HL-60/S4 treated with phorbol 12-myristate 13-acetate at 8.2 ng/mL for 4 days and 3 days (cell line): Measurements from ENCODE around the gene CCDC149.

ENCODE experiments used
- in situ Hi-C: fragments of 300-500 bp; cut with MboI; formaldehyde crosslinking; loops from 2 replicates; pipeline ENCODE4 v1.15.0; 2022; ENCODE audit warnings: low sequenced_read_pairs

Gene CCDC149

DNA sequence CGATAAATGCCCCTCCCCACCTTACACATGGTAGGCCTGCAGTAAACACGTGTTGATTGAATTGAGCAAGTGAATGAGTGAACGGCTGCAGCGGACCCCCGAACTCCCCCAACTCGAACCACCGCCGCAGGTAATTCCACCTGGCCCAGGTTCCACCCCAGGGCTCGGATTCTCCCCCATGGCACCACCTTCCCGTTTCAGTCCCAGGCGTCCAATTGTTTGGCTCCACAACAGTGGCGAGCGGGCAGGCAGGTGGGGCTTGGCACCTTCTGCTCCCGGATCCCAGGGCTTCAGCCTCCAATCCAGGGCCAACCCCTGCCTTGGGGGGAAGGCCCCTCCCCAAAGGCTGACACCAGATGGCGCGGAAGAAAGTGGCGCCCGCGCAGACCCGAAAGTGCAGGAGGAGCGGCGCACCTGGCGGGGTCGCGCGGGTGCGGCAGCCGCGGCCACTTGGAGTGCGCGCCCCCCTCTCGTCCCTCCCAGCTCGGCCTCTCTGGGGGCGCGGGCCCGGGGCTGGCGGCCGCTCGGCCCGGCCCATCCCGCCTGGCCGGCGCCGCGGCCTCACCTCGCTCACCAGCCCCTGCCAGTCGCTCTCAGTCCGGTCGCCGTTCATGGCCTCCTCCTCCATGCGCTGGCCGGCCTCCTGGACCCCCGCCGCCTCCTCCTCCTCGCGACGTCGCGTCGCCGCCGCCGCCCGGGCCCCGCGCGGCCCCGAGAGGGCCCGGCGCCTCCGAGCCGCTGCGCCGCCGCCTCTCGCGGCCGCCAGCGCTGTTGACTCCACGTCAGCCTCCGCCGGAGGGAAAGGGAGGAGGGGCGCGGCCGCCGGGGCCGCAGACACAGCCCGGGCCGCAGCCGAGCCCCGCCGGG lies at the start of gene CCDC149:
CCDC149 (minus strand) TSS at position 791 of the 867 bp plus-strand sequence; CDS start at position 613, 178 bp downstream.
- in situ Hi-C loops: no loop called here

- in situ Hi-C loops: no loop called here
Observed at GRCh38 chr4:24957886-24958285, 45.0 kb upstream of the CCDC149 start.

DNA sequence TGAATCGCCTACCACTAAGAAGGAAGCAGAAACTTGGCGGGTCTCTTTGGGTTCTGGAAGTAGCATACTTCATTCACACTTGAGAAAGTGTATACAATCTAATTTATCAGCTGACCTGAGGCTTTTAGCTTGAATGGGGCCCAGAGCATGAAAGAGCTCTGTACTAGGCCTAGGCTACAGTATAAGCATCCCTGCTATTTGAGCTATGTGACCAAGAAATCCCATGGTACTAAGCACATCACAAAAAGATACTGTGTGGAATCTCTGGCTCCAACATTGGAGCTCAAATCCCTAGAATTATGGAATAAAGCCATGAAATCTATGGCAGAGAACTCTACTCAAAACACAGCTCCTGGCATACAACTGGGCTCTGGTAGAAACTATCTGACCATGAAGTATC lies 43.9 kb upstream of the CCDC149 start:
- in situ Hi-C loops: no loop called here

DNA sequence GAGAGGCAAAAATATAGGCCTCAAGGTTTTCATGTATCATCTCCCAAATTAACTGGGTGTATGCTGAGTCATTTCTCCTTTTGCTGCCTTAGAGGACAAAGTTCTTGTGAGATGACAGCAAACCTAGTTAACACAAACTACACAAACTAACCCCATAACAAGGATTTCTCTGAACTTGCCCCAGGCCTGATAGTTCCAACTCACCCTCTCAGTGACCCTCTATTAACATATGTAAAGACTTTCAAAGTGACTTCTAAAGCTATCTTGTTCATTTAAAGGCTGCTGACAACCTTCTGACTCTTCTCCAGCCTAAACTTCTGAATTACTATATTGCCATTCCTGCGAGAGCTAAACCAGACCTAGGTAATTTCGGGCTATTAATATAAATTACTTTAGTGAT lies 43.2 kb upstream of the CCDC149 start:
- in situ Hi-C loops: no loop called here

DNA sequence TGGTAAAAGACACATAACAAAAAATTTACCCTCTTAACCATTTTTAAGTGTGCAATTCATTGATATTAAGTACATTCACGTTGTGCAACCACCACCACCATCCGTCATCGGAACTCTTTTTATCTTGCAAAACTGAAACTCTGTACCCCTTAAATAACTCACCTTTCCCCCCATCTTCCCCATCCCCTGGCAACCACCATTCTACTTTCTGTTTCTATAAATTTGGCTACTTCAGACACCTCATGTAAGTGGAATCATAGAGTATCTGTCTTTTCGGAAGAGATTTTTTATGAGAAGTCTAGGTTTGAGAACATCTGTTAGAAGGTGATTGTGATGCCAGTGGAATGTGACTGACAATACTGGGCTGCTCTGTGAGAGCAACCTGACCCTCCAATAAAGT lies 39.8 kb upstream of the CCDC149 start:
- in situ Hi-C loops: no loop called here

DNA sequence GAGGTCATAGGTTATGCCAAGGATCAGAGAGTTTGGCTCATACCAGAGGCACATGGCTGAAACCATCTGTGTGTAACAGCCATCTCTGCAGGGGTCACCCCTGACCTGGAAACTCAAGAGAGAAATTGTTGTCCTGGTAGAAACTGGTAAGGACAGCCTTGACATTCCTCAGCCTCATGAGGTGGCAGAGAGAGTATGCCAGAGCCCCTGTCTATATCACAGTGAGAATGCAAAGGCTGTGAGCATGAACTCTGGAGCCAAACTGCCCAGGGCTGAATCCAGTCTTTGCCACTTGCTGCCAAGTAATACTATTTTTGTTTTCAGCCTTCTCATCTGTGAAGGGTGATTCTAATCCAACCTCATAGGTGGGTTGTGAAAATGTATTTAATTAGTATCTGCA lies 37.1 kb upstream of the CCDC149 start:
- in situ Hi-C loops: no loop called here

DNA sequence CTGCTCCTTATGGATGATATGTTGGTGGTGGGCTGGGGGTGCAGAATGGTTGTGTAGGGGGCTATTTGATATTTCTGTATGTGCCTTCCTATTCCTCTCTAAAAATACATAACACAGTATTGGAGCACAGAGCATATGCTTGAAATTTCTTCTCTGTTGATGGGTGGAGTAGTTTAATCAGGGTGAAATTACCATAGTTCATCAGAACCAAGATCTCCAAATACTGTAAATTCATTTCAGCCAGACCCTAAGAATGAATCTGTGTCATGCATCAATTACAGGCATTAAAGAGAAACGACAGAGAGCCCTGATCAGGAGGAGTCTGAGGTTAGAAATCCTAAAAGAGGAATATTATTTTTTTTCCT lies 25.1 kb upstream of the CCDC149 start:
- in situ Hi-C loops: no loop called here

- in situ Hi-C loops: no loop called here
Observed at GRCh38 chr4:24937176-24937916, 24.5 kb upstream of the CCDC149 start.

DNA sequence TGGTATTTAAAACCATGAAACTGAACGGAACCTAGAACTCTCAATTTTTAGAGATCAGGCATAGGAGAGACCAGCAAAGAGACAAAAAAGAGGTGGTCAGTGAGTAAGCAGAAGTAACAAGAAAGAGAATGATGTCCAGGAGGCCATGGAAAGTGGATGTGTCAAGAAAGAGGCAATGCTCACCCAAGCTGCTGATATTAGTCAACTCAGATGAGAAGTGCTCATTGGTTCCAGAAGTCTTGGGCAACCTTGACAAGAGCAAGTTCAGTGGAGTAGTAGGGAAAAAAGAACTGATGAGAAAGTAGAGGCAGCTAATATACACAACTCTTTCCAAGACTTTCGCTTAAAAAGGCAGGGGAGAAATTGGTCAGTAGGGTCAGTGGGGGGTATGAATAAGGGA lies 23.0 kb upstream of the CCDC149 start:
- in situ Hi-C loops: no loop called here

- in situ Hi-C loops: no loop called here
Observed at GRCh38 chr4:24934311-24934710, 21.5 kb upstream of the CCDC149 start.

DNA sequence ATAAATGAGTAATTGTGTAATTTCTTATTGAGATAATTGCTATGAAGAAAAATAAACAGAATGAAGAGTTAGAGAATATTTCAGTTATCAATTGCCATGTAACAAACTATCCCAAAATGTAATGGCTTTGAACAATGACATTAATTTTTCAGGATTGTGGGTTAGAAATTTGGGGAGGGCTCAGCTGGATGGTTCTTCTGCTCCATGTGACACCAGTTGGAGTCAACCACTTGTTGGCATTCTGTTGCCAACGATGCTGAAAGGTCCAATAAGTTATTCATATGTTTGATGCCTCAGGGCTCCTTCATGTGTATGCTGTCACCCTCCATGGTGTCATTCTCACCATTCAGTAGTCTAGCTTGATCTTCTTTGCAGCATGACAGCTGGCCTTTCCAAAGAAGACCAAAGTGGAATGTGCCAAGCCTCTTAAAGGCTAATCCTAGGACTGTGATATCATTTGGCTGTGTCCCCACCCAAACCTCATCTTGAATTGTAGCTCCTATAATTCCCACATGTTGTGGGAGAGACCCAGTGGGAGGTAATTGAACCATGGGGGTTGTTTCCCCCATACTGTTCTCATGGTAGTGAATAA lies 20.9 kb upstream of the CCDC149 start:
- in situ Hi-C loops: no loop called here

DNA sequence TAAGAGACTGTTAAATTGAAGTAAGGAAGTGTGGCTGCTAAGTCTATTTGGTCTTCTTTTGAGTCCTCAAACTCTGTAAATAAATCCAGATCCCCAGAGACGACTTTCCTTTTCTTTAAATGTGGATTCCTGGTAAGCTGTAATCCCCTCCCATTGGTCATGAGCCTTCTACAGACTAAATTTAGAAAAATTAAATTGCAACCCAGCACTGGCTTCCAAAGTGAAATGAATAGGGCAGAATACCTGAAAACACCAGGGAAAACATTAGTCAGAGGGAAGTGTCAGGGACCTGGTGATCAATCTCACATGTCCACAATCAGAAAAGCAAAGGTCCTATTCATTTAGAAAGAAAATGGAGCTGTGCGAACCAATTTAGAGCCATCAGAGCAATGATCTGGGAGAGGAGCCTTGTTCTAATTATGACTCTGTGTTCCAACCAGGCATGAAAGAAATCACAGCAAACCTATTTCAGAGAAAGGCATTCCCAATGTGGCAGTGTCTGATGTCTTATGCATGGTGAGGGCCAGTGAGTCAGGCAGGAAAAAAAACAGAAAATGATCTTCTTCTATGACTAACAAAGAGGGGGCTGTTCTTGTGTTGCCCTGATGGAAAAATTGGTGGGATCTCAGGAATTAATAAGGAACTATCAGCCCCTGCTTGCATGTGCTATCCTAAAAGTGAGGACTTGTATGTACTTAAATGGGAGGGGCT lies 19.8 kb upstream of the CCDC149 start:
- in situ Hi-C loops: no loop called here

GRCh38 chr4:24930151-24930550 lies 17.3 kb upstream of the CCDC149 start:
- in situ Hi-C loops: no loop called here

DNA sequence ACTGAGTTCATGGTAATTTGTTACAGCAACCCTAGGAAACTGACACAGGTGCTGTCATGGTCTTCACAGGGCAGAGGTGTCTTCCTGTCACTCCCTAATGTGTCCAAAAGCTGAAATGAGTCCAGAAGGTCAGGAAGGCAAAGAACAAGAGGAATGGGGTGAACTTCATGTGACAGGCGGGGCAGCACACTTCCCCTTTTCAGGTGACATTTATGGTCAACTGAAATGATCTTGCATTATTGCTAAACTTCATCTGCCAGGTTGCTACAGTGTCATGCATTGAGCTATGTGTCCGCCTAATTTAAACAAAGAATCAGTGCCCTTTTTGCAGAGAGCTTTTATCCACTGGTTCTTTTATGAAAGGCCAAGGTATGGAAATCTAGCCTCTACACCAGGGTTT lies 15.9 kb upstream of the CCDC149 start:
- in situ Hi-C loops: no loop called here

GRCh38 chr4:24927049-24927448 lies 14.2 kb upstream of the CCDC149 start:
- in situ Hi-C loops: no loop called here

GRCh38 chr4:24924309-24924781 lies 11.5 kb upstream of the CCDC149 start:
- in situ Hi-C loops: no loop called here

- in situ Hi-C loops: no loop called here
Observed at GRCh38 chr4:24923550-24923949, 10.7 kb upstream of the CCDC149 start.

DNA sequence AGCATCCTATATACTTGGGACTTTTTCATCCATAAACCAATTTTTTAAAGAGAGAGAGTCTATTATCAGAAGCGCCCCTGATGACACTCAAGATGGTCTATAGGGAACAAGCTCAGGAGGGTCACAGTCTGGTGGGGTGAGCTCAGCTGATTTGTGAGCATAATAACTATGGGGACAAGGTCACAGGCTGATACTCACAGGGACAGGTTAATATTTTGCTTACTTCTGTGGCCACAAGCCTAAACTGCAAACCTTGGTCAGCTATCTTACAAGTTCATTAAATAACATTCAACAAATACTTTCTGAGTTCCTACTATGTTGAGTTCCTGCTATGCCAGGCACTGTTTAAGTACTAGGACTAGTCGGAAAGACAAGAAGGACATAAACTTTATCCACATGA lies 10.2 kb upstream of the CCDC149 start:
- in situ Hi-C loops: no loop called here

GRCh38 chr4:24922416-24922815 lies 9.6 kb upstream of the CCDC149 start:
- in situ Hi-C loops: no loop called here

DNA sequence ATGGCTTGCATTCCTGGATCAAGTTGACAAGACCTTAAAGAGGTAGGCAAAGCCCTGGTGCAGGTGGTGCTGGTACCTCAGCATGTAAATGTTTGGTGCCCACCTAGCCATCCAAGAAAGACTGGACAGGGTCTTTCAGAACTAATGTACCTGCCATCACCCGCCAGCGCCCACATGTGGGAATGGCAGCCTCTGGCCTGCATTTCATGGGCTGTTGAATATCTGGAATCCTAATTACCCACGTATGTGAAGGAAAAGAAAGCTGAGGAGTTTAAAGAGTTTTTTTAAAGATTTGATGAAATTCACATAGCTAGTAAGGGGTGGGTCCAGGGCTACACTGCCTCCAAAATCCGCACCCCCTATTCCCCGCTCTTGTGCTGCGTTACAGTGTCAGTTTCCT lies 8.6 kb upstream of the CCDC149 start:
- in situ Hi-C loops: no loop called here

GRCh38 chr4:24920008-24920407 lies 7.2 kb upstream of the CCDC149 start:
- in situ Hi-C loops: no loop called here
